ENCODE measurements around the gene B3GNT8.

GRCh38 chr19:41424335-41425173, 2.6 kb downstream of the B3GNT8 start:
- no peak for TF ChIP-seq POLR2AphosphoS5 (IDR thresholded peaks at IDR 0.05)
- no peak for TF ChIP-seq CTCF (IDR thresholded peaks at IDR 0.05)
